ENCODE results near the gene PIM3.

- TF ChIP-seq POLR2A (IDR thresholded peaks at IDR 0.05; ENCODE audit: extremely low read depth, insufficient read length) (no peak), CTCF (IDR thresholded peaks at IDR 0.05; ENCODE audit: low read depth, low read length) (no peak), MYC (IDR thresholded peaks at IDR 0.05; ENCODE audit: low read depth, low read length) (no peak), MAX (IDR thresholded peaks at IDR 0.05; ENCODE audit: low read depth, low read length) (no peak)
Observed at GRCh38 chr22:49928555-49929210, 31.9 kb upstream of the PIM3 start.

Measured in NB4 (cell line).